HepG2 (cell line): ENCODE results near the gene ANKFY1. TPM values are rescaled to one million over a fixed set of nuclear protein-coding genes. Genes with fewer than 3 reads are reported as not detected.

Experiments
- ATAD3A ChIP-seq: sonication (generic); formaldehyde crosslinking; IDR thresholded peaks from 2 replicates; pipeline ENCODE4 v1.4.0; 2020; ENCODE audit warnings: missing genetic modification reagents
- EHMT2 ChIP-seq: fragments of 200-600 bp; sonication (generic); IDR thresholded peaks from 2 replicates; pipeline ENCODE4 v1.7.0; 2017; ENCODE audit warnings: antibody characterized with exemption, low read depth, low read length, borderline replicate concordance
- MBNL3 ChIP-seq: fragments of 250-450 bp; sonication (Bioruptor Pico); conservative IDR thresholded peaks from 2 replicates; pipeline ENCODE4 v1.8.0; 2022; ENCODE audit warnings: mild to moderate bottlenecking, inconsistent platforms
- NR2C2 ChIP-seq: sonication (generic); formaldehyde crosslinking; IDR thresholded peaks from 2 replicates; pipeline ENCODE4 v1.4.0; 2020; ENCODE audit warnings: missing genetic modification reagents, mild to moderate bottlenecking, moderate library complexity, borderline replicate concordance
- POLR2AphosphoS5 ChIP-seq: IDR thresholded peaks from 2 replicates; pipeline ENCODE4 v1.6.1; 2012; ENCODE audit warnings: low read depth, low read length
- SIX4 ChIP-seq: sonication (generic); formaldehyde crosslinking; IDR thresholded peaks from 2 replicates; pipeline ENCODE4 v1.4.0; 2020; ENCODE audit warnings: missing genetic modification reagents
- SP2 ChIP-seq: sonication (generic); formaldehyde crosslinking; IDR thresholded peaks from 2 replicates; pipeline ENCODE4 v1.5.1; 2020; ENCODE audit warnings: mild to moderate bottlenecking, missing genetic modification reagents
- SP5 ChIP-seq: IDR thresholded peaks from 2 replicates; pipeline ENCODE4 v1.6.1; 2016; ENCODE audit warnings: low read depth, borderline replicate concordance
- TBP ChIP-seq: sonication (generic); formaldehyde crosslinking; IDR thresholded peaks from 2 replicates; pipeline ENCODE4 v1.5.0; 2020; ENCODE audit warnings: missing genetic modification reagents
- XRCC5 ChIP-seq: fragments of 200-400 bp; formaldehyde crosslinking; optimal IDR thresholded peaks from 2 replicates; pipeline ENCODE3; 2017; ENCODE audit warnings: mild to moderate bottlenecking, low read length
- ZBTB8A ChIP-seq: sonication (generic); formaldehyde crosslinking; IDR thresholded peaks from 2 replicates; pipeline ENCODE4 v1.4.0; 2020; ENCODE audit warnings: mild to moderate bottlenecking, low read depth, missing genetic modification reagents, borderline replicate concordance
- ZNF17 ChIP-seq: sonication (generic); formaldehyde crosslinking; IDR thresholded peaks from 2 replicates; pipeline ENCODE4 v1.5.0; 2020; ENCODE audit warnings: mild to moderate bottlenecking, missing genetic modification reagents
- ZNF550 ChIP-seq: sonication (generic); formaldehyde crosslinking; IDR thresholded peaks from 2 replicates; pipeline ENCODE4 v1.4.0; 2020; ENCODE audit warnings: mild to moderate bottlenecking, missing genetic modification reagents, borderline replicate concordance
- ZNF589 ChIP-seq: sonication (generic); formaldehyde crosslinking; conservative IDR thresholded peaks from 2 replicates; pipeline ENCODE4 v1.8.0; 2022; ENCODE audit warnings: mild to moderate bottlenecking, moderate library complexity, missing genetic modification reagents
- ZNF83 ChIP-seq: sonication (generic); formaldehyde crosslinking; IDR thresholded peaks from 2 replicates; pipeline ENCODE4 v1.4.0; 2020; ENCODE audit warnings: missing genetic modification reagents, mild to moderate bottlenecking, borderline replicate concordance
- ZNF879 ChIP-seq: sonication (generic); formaldehyde crosslinking; IDR thresholded peaks from 2 replicates; pipeline ENCODE4 v1.8.1; 2023; ENCODE audit warnings: missing genetic modification reagents
- polyA plus RNA-seq, 8 experiments: library from polyadenylated mRNA; depleted of rRNA in 3 of 8; stranded (reverse) in 7 of 8; unstranded in 1 of 8; fragments of >200 nt; fragmentation: Illumina TruSeq in 4 of 8; extraction: Trizol in 4 of 8; gene quantifications; 2 replicates each; pipeline versions ENCODE4 v1.2.1 to v1.2.3, GENCODE V29; 2011 to 2016; ENCODE audit warnings: low read depth in 4 of 8, missing spikeins in 1 of 8, mixed read lengths in 1 of 8; ENCODE audit not compliant: insufficient read depth in 1 of 8
- total RNA-seq, 5 experiments: library from RNA; depleted of rRNA; stranded (reverse); fragments of >200 nt; fragmentation: Illumina TruSeq; extraction: Trizol; gene quantifications; 2 replicates each; pipeline ENCODE4 v1.2.3, GENCODE V29; 2016; ENCODE audit warnings: low read depth in 1 of 5
- TF ChIP-seq, protein P1 (sequence below): IDR thresholded peaks from 2 replicates; pipeline ENCODE4 v1.6.1; 2012; ENCODE audit warnings: inconsistent platforms
- TF ChIP-seq, protein P2 (sequence below): sonication (generic); formaldehyde crosslinking; IDR thresholded peaks from 2 replicates; pipeline ENCODE4 v1.8.1; 2023; ENCODE audit warnings: missing genetic modification reagents, mild to moderate bottlenecking, borderline replicate concordance
- TF ChIP-seq, protein P3 (sequence below): IDR thresholded peaks from 2 replicates; pipeline ENCODE4 v1.6.1; 2012; ENCODE audit warnings: low read length, improper control_type of control experiment
- TF ChIP-seq, protein P4 (sequence below): sonication (generic); formaldehyde crosslinking; IDR thresholded peaks from 2 replicates; pipeline ENCODE4 v1.5.0; 2020; ENCODE audit warnings: missing genetic modification reagents
- TF ChIP-seq, protein P5 (sequence below): sonication (generic); formaldehyde crosslinking; IDR thresholded peaks from 2 replicates; pipeline ENCODE4 v1.4.0; 2020; ENCODE audit warnings: mild to moderate bottlenecking, low read depth, missing genetic modification reagents
- TF ChIP-seq, protein P6 (sequence below): sonication (generic); formaldehyde crosslinking; IDR thresholded peaks from 2 replicates; pipeline ENCODE4 v1.9.0; 2021; ENCODE audit warnings: missing genetic modification reagents, mild to moderate bottlenecking, borderline replicate concordance

ANKFY1 gene
- total and polyA plus RNA-seq, 2 of the 13 experiments (the other 11 are each of a cell fraction or from before 2014, with no cell fraction given): 11.9 to 16.8 TPM

DNA sequence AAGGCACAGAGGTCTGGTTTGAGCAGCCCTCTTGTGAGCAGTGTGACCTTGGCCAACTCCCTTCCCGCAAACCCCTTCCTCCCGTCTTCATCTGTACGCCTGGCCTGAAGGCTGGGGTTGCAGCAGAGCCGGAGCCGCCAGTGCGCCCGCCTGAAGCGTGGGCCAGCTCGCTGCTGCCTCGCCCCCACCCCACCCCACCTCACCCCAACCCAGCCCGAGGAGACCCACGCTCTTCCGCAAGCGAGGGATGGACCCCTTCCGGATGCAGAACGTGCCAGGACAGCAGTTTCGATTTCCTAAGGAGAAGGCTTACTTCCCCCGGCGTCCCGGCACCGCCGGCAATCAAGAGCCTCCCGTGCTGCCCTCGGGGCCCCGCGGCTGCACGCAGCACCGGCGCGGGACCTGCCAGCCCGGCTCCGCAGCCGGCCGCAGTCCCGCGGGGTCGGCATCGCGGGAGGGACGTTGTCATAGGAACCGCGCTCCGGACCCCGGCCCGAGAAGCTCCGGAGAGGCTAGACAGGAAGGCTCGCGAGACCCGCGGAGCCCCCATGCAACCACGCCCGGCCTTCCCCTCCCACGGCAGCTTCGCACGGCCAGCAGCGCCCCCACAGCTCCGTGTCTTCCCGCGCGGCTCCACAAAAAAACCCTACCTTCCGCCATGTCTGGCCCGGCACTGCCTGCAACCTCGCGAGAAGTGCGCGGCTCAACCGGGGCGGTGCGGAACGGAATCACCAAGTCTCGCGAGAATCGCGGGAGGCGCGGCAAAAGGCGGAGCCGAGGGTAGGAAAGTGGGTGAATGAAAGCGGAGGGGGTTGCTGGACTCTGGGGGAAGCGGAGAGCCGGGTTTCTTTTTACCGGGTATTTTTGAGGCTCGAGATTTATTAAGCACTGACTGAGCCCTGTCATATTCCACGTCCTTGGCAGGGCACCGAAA is at the start of gene ANKFY1 (continued):
- TF ChIP-seq, protein P1, sequence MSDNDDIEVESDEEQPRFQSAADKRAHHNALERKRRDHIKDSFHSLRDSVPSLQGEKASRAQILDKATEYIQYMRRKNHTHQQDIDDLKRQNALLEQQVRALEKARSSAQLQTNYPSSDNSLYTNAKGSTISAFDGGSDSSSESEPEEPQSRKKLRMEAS: peak; percentile 74
- TF ChIP-seq ZNF589 (CRISPR knock-in tag) (no peak), ATAD3A (CRISPR knock-in tag) (no peak), SP2 (CRISPR knock-in tag) (no peak), ZNF83 (CRISPR knock-in tag) (0 out of 2 replicates have a peak, but pooled peaks have one; percentile 20), TBP (CRISPR knock-in tag) (no peak), ZNF17 (no peak), ZNF550 (no peak), EHMT2 (no peak), XRCC5 (peak; percentile 84), NR2C2 (CRISPR knock-in tag) (peak; percentile 31; the same call in 1 of the 2 replicates), ZNF879 (no peak), SIX4 (peak; percentile 40; the same call in 1 of the 2 replicates), SP5 (CRISPR knock-in tag) (peak; percentile 69), ZBTB8A (CRISPR knock-in tag) (no peak), POLR2AphosphoS5 (peak; percentile 90), MBNL3 (CRISPR knock-in tag) (no peak)
- TF ChIP-seq, protein P2, sequence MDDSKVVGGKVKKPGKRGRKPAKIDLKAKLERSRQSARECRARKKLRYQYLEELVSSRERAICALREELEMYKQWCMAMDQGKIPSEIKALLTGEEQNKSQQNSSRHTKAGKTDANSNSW: no peak
- TF ChIP-seq, protein P3, sequence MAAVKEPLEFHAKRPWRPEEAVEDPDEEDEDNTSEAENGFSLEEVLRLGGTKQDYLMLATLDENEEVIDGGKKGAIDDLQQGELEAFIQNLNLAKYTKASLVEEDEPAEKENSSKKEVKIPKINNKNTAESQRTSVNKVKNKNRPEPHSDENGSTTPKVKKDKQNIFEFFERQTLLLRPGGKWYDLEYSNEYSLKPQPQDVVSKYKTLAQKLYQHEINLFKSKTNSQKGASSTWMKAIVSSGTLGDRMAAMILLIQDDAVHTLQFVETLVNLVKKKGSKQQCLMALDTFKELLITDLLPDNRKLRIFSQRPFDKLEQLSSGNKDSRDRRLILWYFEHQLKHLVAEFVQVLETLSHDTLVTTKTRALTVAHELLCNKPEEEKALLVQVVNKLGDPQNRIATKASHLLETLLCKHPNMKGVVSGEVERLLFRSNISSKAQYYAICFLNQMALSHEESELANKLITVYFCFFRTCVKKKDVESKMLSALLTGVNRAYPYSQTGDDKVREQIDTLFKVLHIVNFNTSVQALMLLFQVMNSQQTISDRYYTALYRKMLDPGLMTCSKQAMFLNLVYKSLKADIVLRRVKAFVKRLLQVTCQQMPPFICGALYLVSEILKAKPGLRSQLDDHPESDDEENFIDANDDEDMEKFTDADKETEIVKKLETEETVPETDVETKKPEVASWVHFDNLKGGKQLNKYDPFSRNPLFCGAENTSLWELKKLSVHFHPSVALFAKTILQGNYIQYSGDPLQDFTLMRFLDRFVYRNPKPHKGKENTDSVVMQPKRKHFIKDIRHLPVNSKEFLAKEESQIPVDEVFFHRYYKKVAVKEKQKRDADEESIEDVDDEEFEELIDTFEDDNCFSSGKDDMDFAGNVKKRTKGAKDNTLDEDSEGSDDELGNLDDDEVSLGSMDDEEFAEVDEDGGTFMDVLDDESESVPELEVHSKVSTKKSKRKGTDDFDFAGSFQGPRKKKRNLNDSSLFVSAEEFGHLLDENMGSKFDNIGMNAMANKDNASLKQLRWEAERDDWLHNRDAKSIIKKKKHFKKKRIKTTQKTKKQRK: no peak
- TF ChIP-seq, protein P4, sequence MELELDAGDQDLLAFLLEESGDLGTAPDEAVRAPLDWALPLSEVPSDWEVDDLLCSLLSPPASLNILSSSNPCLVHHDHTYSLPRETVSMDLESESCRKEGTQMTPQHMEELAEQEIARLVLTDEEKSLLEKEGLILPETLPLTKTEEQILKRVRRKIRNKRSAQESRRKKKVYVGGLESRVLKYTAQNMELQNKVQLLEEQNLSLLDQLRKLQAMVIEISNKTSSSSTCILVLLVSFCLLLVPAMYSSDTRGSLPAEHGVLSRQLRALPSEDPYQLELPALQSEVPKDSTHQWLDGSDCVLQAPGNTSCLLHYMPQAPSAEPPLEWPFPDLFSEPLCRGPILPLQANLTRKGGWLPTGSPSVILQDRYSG (CRISPR knock-in tag): no peak
- TF ChIP-seq, protein P5, sequence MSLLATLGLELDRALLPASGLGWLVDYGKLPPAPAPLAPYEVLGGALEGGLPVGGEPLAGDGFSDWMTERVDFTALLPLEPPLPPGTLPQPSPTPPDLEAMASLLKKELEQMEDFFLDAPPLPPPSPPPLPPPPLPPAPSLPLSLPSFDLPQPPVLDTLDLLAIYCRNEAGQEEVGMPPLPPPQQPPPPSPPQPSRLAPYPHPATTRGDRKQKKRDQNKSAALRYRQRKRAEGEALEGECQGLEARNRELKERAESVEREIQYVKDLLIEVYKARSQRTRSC (CRISPR knock-in tag): 0 out of 2 replicates have a peak, but pooled peaks have one; percentile 27
- TF ChIP-seq, protein P6, sequence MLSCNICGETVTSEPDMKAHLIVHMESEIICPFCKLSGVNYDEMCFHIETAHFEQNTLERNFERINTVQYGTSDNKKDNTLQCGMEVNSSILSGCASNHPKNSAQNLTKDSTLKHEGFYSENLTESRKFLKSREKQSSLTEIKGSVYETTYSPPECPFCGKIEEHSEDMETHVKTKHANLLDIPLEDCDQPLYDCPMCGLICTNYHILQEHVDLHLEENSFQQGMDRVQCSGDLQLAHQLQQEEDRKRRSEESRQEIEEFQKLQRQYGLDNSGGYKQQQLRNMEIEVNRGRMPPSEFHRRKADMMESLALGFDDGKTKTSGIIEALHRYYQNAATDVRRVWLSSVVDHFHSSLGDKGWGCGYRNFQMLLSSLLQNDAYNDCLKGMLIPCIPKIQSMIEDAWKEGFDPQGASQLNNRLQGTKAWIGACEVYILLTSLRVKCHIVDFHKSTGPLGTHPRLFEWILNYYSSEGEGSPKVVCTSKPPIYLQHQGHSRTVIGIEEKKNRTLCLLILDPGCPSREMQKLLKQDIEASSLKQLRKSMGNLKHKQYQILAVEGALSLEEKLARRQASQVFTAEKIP (CRISPR knock-in tag): no peak
